Transverse colon (tissue), 4 donors: ENCODE results near the gene CHPF. TPM values are rescaled to one million over a fixed set of nuclear protein-coding genes. Genes with fewer than 3 reads are reported as not detected.

Experiments used
- DNase-seq: peaks from one replicate; pipeline ENCODE4 v3.0.0-alpha.2; 2019
- H3K27ac ChIP-seq, 4 donors: fragments of 200-600 bp; sonication (generic); 2 replicates each; pipeline ENCODE4 v1.5.1; 2016 to 2018; ENCODE audit warnings: inconsistent platforms in 4 of 4
- H3K27me3 ChIP-seq: fragments of 200-600 bp; sonication (generic); 2 replicates; pipeline ENCODE4 v1.5.1; 2017; ENCODE audit warnings: inconsistent platforms
- H3K36me3 ChIP-seq, 4 donors: fragments of 200-600 bp; sonication (generic); 2 replicates each; pipeline ENCODE4 v1.5.1; 2017 to 2019; ENCODE audit warnings: inconsistent platforms in 4 of 4
- H3K4me1 ChIP-seq, 4 donors: fragments of 200-600 bp; sonication (generic); 2 replicates each; pipeline ENCODE4 v1.5.1; 2017 to 2020; ENCODE audit warnings: inconsistent platforms in 4 of 4
- H3K4me3 ChIP-seq, 4 donors: fragments of 200-600 bp; sonication (generic); 1 replicate in 1 of 4; 2 replicates in 3 of 4; pipeline versions ENCODE4 v1.5.1 to v1.6.1; 2017 to 2019; ENCODE audit warnings: inconsistent platforms in 4 of 4
- H3K9me3 ChIP-seq, 2 donors: fragments of 200-600 bp; sonication (generic); 2 replicates each; pipeline ENCODE4 v1.5.1; 2017 to 2019; ENCODE audit warnings: inconsistent platforms in 2 of 2
- CTCF ChIP-seq, 5 experiments: fragments of 200-600 bp in 3 of 5; fragments of 450-650 bp in 2 of 5; sonication (generic) in 3 of 5; IDR thresholded peaks; 1 replicate in 2 of 5; 2 replicates in 3 of 5; pipeline ENCODE4 v1.5.1; 2016 to 2017; ENCODE audit warnings: antibody characterized with exemption in 5 of 5, inconsistent platforms in 3 of 5, mild to moderate bottlenecking in 2 of 5, moderate library complexity in 1 of 5
- EP300 ChIP-seq: sonication (generic); formaldehyde crosslinking; IDR thresholded peaks from one replicate; pipeline ENCODE4 v1.6.1; 2017; ENCODE audit warnings: antibody characterized with exemption, low read depth
- POLR2A ChIP-seq: fragments of 450-650 bp; IDR thresholded peaks from one replicate; pipeline ENCODE4 v1.6.1; 2016; ENCODE audit warnings: antibody characterized with exemption, mild to moderate bottlenecking, moderate library complexity
- POLR2AphosphoS5 ChIP-seq, 3 donors: sonication (generic); formaldehyde crosslinking; IDR thresholded peaks; one replicate each; pipeline ENCODE4 v1.6.1; 2016; ENCODE audit warnings: antibody characterized with exemption in 3 of 3
- WGBS, 2 donors: methylation state at CpG; one replicate each; pipeline ENCODE4 v1.1.5; 2018; ENCODE audit warnings: low coverage in 1 of 2; 5-methylcytosine and 5-hydroxymethylcytosine counted together
- in situ Hi-C, 4 donors: fragments of 200-750 bp; cut with MboI; loops; one replicate each; pipeline versions ENCODE4 v1.15.0 to v1.15.1; 2017; ENCODE audit warnings: low sequenced_read_pairs in 3 of 4, low pct_ligation_motif_present in 1 of 4, low pct_unique_long_range_greater_than_20kb in 1 of 4
- intact Hi-C: fragments of 100-400 bp; cut with DNase I; formaldehyde crosslinking; loops from one replicate; pipeline ENCODE4 v1.15.1; 2023; ENCODE audit warnings: low total_unique reads
- total RNA-seq, 4 donors: library from RNA; depleted of rRNA; stranded (reverse); fragments of >200 nt; gene quantifications; one replicate each; pipeline ENCODE4 v1.1.0, GENCODE V29; 2016

The CHPF gene
- total RNA-seq, 4 donors from 2014 or later = 21.1 to 58.2 (median 52.1) TPM

GRCh38 chr2:219537657-219538488, 5.7 kb downstream of the CHPF start:
- DNase-seq = no peak
- in situ Hi-C loops (loop anchor here in 2 of 4 donors (10.0 kb wide), 2 partner anchors 97 to 107 kb away; no protein-coding TSS in a partner anchor), intact Hi-C loops (no loop called here)
- Histone ChIP-seq H3K9me3 (no peaks in the 10 kb centered on the region), H3K27me3 (no peaks in the 10 kb centered on the region), H3K4me3 (no peak overlapping the region), H3K27ac (no peak overlapping the region), H3K4me1 (peaks cover 11 to 16% (median 13%) of the 10 kb centered on the region in 4 donors), H3K36me3 (peaks cover 0 to 4% (median 0%) of the 10 kb centered on the region in 4 donors)
- no peak for TF ChIP-seq EP300
- TF ChIP-seq CTCF (IDR thresholded peaks at IDR 0.05) = no peak
- no peak for TF ChIP-seq POLR2A
- no peak for TF ChIP-seq POLR2AphosphoS5 (IDR thresholded peaks at IDR 0.05)
- WGBS, 2 donors = 41% methylated on average over 13 of the region's 15 CpGs; no CpG with 5 or more reads in 1 of the 2 donors

- in situ Hi-C loops = loop anchor here in 2 of 4 donors (10.0 kb wide), 2 partner anchors 98 to 108 kb away; no protein-coding TSS in a partner anchor
- Histone ChIP-seq H3K27me3 (peaks cover 3% of the 10 kb centered on the region), H3K9me3 (no peaks in the 10 kb centered on the region), H3K4me1 (peaks cover 2 to 7% (median 6%) of the 10 kb centered on the region in 4 donors), H3K36me3 (peaks cover 0 to 4% (median 0%) of the 10 kb centered on the region in 4 donors), H3K4me3 (no peak overlapping the region), H3K27ac (no peak overlapping the region)
- no peak for TF ChIP-seq CTCF (IDR thresholded peaks at IDR 0.05)
- no peak for TF ChIP-seq POLR2AphosphoS5 (IDR thresholded peaks at IDR 0.05)
- TF ChIP-seq EP300 = no peak
- TF ChIP-seq POLR2A = no peak
- 59% methylated on average over 8 of the region's 9 CpGs; no CpG with 5 or more reads in 1 of the 2 donors for WGBS, 2 donors
- DNase-seq = no peak
- intact Hi-C loops = no loop called here
These were observed 6.6 kb downstream of the CHPF start for GRCh38 chr2:219536967-219537366.

GRCh38 chr2:219536425-219536824, 7.2 kb downstream of the CHPF start:
- Histone ChIP-seq H3K4me3 (no peak overlapping the region), H3K4me1 (peaks cover 0 to 1% (median under 1%) of the 10 kb centered on the region in 4 donors), H3K9me3 (no peaks in the 10 kb centered on the region), H3K27me3 (peaks cover 7% of the 10 kb centered on the region), H3K27ac (no peak overlapping the region), H3K36me3 (peaks cover 0 to 4% (median 0%) of the 10 kb centered on the region in 4 donors)
- in situ Hi-C loops (loop anchor here in 2 of 4 donors (10.0 kb wide), 2 partner anchors 98 to 108 kb away; no protein-coding TSS in a partner anchor), intact Hi-C loops (no loop called here)
- WGBS, 2 donors = 84% methylated on average over 16 of the region's 16 CpGs; no CpG with 5 or more reads in 1 of the 2 donors
- DNase-seq = no peak
- no peak for TF ChIP-seq POLR2AphosphoS5 (IDR thresholded peaks at IDR 0.05)
- TF ChIP-seq CTCF (IDR thresholded peaks at IDR 0.05) = no peak
- TF ChIP-seq POLR2A = no peak
- no peak for TF ChIP-seq EP300

GRCh38 chr2:219533930-219534661, 9.5 kb downstream of the CHPF start:
- no peak overlapping the region for H3K4me3 ChIP-seq
- TF ChIP-seq POLR2A (no peak), CTCF (IDR thresholded peaks at IDR 0.05) (no peak), EP300 (no peak)
- H3K4me1 ChIP-seq = peaks cover 0 to 5% (median 0%) of the 10 kb centered on the region in 4 donors
- H3K27me3 ChIP-seq = peaks cover 25% of the 10 kb centered on the region
- in situ Hi-C loops (loop anchor here in 2 of 4 donors (10.0 kb wide), 2 partner anchors 101 to 111 kb away; no protein-coding TSS in a partner anchor), intact Hi-C loops (loop anchor here (5.0 kb wide), 1 partner anchor 57 kb away; no protein-coding TSS in a partner anchor)
- H3K36me3 ChIP-seq = no peaks in the 10 kb centered on the region
- no peak for DNase-seq
- WGBS, 2 donors = 53 to 67% methylated on average over 3 to 6 of the region's 6 CpGs
- H3K9me3 ChIP-seq = no peaks in the 10 kb centered on the region
- H3K27ac ChIP-seq = no peak overlapping the region
